Right atrium auricular region (tissue), 2 donors: Measurements from ENCODE around the gene SECISBP2. TPM values are rescaled to one million over a fixed set of nuclear protein-coding genes. Genes with fewer than 3 reads are reported as not detected.

Experiments
- DNase-seq: peaks from one replicate; pipeline ENCODE4 v3.0.0-alpha.2; 2019; ENCODE audit warnings: low spot score
- H3K27ac ChIP-seq, 2 donors: fragments of 200-600 bp; sonication (generic); 1 replicate in 1 of 2; 2 replicates in 1 of 2; pipeline ENCODE4 v1.5.1; 2016 to 2019
- H3K27me3 ChIP-seq, 2 donors: fragments of 200-600 bp; sonication (generic); one replicate each; pipeline versions ENCODE4 v1.5.1 to v1.6.0; 2017 to 2019
- H3K36me3 ChIP-seq: fragments of 200-600 bp; sonication (generic); one replicate; pipeline ENCODE4 v1.5.1; 2016
- H3K4me1 ChIP-seq, 2 donors: fragments of 200-600 bp; sonication (generic); one replicate each; pipeline versions ENCODE4 v1.5.1 to v1.6.0; 2017 to 2019
- H3K4me3 ChIP-seq, 2 donors: fragments of 200-600 bp; sonication (generic); 1 replicate in 1 of 2; 2 replicates in 1 of 2; pipeline ENCODE4 v1.5.1; 2017 to 2019; ENCODE audit warnings: mild to moderate bottlenecking in 1 of 2, moderate library complexity in 1 of 2
- H3K9me3 ChIP-seq, 2 donors: fragments of 200-600 bp; sonication (generic); one replicate each; pipeline ENCODE4 v1.5.1; 2019
- total RNA-seq, 2 donors: library from RNA; depleted of rRNA; stranded (reverse); fragments of >200 nt; gene quantifications; one replicate each; pipeline ENCODE4 v1.1.0, GENCODE V29; 2016
- TF ChIP-seq, protein P1 (sequence below), 2 donors: fragments of 200-600 bp; sonication (generic); IDR thresholded peaks; one replicate each; pipeline ENCODE4 v1.5.1; 2019; ENCODE audit warnings: antibody characterized with exemption in 2 of 2

The SECISBP2 gene
- total RNA-seq, 2 donors from 2014 or later = 15.0 to 19.9 TPM

DNA sequence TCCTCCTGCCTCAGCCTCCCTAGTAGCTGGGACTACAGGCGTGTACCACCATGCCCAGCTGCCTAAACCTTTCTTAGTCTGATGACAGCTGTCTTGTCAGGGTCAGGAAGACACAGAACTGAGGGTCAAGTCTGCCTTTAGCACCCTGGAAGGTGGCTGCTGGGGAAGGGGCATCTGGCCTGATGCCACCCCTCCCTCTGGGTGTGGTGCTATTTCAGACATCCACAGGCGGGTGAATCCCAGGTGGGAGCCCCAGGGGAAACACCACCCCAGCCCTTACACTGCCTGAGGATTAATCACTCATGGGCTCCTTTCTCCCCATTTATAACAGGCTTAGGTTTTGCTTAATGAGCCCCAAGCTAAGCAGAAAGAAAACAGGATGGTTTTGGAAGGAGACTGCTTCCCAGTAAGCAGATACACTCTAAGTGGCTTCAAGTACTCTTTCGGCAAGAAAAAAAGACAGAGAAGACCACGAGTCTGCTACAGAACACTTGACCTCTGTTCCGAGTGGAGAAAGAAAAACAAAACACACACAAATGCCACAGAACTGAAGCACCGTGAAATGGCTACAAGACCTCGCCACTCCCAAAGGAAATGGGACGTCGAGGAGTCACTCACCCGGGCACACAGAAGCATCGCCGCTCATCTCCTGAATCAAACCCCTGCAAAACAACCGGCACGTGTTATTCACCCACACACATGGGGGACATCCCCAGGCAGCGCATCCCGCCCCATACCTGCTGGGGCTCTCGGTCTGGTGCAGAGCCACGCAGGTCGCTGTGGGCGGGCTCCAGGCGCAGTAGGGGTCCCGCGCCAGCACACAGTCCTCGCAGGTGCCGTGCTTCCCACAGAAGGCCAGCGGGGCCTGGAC lies 62.4 kb downstream of the SECISBP2 start:
- TF ChIP-seq, protein P1, sequence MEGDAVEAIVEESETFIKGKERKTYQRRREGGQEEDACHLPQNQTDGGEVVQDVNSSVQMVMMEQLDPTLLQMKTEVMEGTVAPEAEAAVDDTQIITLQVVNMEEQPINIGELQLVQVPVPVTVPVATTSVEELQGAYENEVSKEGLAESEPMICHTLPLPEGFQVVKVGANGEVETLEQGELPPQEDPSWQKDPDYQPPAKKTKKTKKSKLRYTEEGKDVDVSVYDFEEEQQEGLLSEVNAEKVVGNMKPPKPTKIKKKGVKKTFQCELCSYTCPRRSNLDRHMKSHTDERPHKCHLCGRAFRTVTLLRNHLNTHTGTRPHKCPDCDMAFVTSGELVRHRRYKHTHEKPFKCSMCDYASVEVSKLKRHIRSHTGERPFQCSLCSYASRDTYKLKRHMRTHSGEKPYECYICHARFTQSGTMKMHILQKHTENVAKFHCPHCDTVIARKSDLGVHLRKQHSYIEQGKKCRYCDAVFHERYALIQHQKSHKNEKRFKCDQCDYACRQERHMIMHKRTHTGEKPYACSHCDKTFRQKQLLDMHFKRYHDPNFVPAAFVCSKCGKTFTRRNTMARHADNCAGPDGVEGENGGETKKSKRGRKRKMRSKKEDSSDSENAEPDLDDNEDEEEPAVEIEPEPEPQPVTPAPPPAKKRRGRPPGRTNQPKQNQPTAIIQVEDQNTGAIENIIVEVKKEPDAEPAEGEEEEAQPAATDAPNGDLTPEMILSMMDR (IDR thresholded peaks at IDR 0.05) = no peak
- Histone ChIP-seq H3K9me3 (no peaks in the 10 kb centered on the region), H3K4me1 (no peaks in the 10 kb centered on the region), H3K4me3 (no peak overlapping the region), H3K36me3 (peaks cover 7% of the 10 kb centered on the region), H3K27me3 (no peaks in the 10 kb centered on the region), H3K27ac (no peak overlapping the region)
- no peak for DNase-seq

DNA sequence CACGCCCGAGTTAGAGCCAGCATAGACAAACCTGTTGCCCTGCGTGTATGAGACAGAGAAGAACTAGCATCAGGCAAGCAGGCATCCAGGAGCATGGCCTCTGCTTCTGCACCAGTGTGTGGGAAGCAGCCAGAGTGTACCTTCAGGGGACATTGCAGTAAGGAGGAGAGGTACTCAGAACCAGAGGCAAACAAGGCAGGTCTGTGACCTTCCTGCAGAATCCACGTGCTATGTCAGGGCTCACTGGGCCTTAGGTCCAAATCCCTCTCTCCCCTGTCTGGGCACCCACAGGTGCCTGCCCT lies 63.0 kb downstream of the SECISBP2 start:
- H3K27ac ChIP-seq = no peak overlapping the region
- no peak overlapping the region for H3K4me3 ChIP-seq
- no peaks in the 10 kb centered on the region for H3K27me3 ChIP-seq
- peaks cover 10% of the 10 kb centered on the region for H3K36me3 ChIP-seq
- no peak for DNase-seq
- no peaks in the 10 kb centered on the region for H3K9me3 ChIP-seq
- TF ChIP-seq, protein P1 (IDR thresholded peaks at IDR 0.05) = no peak
- H3K4me1 ChIP-seq = no peaks in the 10 kb centered on the region

DNA sequence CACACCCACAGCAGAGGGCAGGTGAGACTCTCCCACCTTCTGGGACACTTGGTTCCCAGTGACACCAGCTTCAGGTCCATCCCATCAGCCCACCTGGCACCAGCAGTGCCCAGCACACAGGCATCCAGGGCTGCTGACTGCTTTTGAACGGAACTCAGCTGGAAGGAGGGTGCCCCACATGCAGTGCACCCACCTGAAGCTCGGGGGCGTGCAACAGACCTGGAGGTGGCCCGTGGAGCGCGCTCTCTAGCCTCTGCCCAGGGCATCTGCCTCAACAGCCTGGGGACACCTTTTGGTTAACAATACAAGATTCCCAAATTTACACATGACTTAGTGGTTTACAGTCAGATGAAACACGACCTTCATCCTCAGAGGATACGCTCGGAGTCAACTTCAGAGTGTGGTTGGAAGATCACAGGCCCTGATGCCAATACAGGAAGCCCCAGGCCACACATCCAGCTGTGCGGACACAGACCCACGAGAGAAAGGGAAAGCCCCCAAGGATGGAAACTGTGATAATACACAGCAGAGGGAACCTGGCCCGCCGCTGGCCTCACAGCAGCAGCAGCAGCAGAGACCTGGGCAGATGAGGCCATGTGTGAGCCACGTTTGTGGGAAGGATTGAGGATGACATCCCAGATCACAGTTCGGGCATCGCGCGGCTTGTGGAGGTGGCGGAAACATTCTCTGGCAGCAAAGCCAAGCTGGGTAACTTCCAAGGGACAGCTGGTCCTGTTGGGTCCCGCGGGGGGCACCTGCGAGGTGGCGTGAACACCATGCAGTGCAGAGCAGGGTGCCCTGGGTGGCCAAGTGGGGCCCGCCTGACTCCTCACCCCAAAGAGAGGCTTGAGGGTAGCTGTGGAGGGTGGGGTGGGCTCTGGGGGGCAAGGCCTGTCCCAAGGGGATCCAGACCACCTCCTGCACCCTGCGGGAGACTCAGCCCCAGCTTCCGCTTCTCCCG lies 64.0 kb downstream of the SECISBP2 start:
- H3K9me3 ChIP-seq = no peaks in the 10 kb centered on the region
- H3K36me3 ChIP-seq = peaks cover 12% of the 10 kb centered on the region
- TF ChIP-seq, protein P1 (IDR thresholded peaks at IDR 0.05) = no peak
- DNase-seq = no peak
- H3K4me1 ChIP-seq = no peaks in the 10 kb centered on the region
- no peak overlapping the region for H3K27ac ChIP-seq
- H3K4me3 ChIP-seq = no peak overlapping the region
- no peaks in the 10 kb centered on the region for H3K27me3 ChIP-seq

DNA sequence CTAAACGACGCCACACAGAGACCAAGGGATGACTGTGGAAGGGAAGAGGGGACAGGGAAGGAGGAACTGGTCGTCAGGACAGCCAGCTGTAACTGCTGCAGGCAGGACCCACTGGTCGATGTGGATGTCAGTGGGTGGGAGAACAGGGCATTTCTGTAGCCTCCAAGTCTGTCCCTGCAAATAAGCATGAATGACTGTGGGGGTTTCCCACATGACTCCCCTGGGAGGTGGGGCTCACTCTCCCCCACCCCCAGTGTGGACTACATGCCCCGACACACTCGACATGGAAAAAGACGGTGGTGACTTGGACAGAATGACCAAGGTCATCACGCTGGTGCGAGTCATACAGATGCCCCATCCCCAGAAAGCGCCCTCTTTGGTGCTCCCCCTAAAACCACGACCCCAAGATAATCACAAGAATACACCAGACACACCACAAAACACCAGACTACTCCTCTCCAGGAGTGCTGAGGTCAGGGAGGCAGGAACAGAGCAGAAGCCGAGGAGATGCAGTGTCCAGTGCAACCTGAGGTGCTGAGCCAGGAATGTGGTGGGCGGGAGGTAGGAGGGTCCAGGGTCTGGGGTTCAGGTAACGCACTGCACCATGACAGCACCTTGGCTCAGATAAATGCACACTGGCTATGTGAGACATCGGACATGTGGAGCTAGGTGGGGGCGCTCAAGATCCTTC lies 64.9 kb downstream of the SECISBP2 start:
- Histone ChIP-seq H3K27me3 (no peaks in the 10 kb centered on the region), H3K36me3 (peaks cover 12% of the 10 kb centered on the region), H3K4me1 (peaks cover 0 to 4% of the 10 kb centered on the region in 2 donors), H3K27ac (no peak overlapping the region), H3K4me3 (no peak overlapping the region), H3K9me3 (no peaks in the 10 kb centered on the region)
- TF ChIP-seq, protein P1 (IDR thresholded peaks at IDR 0.05) = no peak
- DNase-seq = no peak

DNA sequence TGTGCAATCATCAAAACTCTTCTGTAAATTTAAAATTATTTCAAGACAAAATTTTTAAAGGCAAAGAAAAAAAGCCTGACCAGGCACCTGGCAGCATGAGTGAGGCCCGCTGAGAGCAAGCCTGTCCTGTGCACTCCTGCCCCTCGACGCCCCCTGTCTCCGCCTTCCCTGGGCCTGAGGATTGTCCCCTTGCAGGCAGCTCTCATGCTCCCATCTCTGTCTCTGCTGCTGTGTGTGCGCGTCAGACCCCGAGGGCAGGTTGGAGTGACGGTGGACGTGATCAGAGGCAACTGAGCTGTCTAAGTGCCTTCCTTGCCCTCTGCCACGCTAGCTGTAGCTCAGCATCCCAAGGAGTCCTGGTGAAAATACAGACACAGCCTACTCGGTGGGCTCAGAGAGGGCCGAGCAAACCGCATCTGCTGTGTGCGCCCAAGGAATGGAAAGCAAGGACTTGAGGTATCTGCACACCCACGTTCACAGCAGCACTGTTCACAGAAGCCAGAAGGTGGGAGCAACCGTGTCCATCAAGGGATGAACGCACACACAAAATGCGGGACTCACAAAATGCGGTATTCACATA lies 65.5 kb downstream of the SECISBP2 start:
- no peak for DNase-seq
- Histone ChIP-seq H3K27me3 (no peaks in the 10 kb centered on the region), H3K36me3 (peaks cover 12% of the 10 kb centered on the region), H3K4me1 (peaks cover 0 to 4% of the 10 kb centered on the region in 2 donors), H3K4me3 (no peak overlapping the region), H3K9me3 (no peaks in the 10 kb centered on the region), H3K27ac (no peak overlapping the region)
- TF ChIP-seq, protein P1 (IDR thresholded peaks at IDR 0.05) = no peak
